ENCODE measurements around the gene MRPS21. TPM values are rescaled to one million over a fixed set of nuclear protein-coding genes. Genes with fewer than 3 reads are reported as not detected.
"Not testable (repeated sequence)": the region's sequence is repeated elsewhere in the genome, so short reads cannot be mapped to it uniquely, and the experiment has no call there.

The MRPS21 gene
- total RNA-seq, 1 donor from 2014 or later = 84.0 TPM

DNA sequence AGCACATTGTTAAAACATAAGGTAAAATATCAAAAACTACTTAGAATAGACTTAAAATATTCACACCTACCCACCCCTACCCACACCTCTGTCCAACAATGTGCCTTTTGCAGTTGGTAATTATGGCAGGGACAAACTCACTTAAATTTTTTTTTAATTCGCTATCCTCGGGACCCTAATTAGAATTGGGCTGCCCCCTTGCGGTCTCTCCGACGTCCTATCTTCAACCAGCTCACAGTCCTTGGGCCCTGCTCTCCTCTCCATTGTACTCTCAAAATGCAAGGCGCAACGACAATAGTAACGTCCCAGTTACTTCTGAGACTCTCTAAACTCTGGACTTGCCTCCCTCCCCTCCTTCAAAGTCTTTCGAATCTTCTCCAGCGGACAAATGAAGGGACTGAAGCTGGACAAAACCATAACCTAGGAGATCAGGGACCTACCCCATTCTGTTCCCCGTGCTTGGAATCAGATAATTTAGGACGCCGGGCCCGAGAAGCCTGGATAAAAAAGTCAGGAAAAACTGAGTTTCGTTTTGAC, 12.4 kb upstream of the MRPS21 start:
- no peak for FAIRE-seq
- DNase-seq (ENCODE audit: low spot score in 2 of 2) = no peak

GRCh38 chr1:150281758-150282557, 11.7 kb upstream of the MRPS21 start, which contains the start of gene CIART:
TSS of gene CIART (plus strand) at chr1:150282554. CDS start at chr1:150283268, 714 bp downstream.
- FAIRE-seq (peak; percentile 10), DNase-seq (ENCODE audit: low spot score in 2 of 2) (peak; percentile 64 to 84)

- FAIRE-seq = no peak
- DNase-seq (ENCODE audit: low spot score in 2 of 2) = no peak
Observed at GRCh38 chr1:150282558-150282958, 11.1 kb upstream of the MRPS21 start.

DNA sequence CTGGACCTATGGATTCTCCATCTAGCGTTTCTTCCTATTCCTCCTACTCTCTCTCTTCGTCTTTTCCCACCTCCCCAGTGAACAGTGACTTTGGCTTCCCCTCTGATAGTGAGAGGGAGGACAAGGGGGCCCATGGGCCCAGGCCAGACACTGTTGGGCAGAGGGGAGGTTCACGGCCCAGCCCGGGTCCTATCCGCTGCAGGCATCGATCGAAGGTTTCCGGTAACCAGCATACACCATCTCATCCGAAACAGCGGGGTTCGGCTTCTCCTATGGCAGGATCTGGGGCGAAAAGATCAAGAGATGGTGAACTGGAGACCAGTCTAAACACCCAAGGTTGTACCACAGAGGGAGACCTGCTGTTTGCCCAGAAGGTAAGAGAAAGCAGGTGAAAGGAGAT, 10.4 kb upstream of the MRPS21 start:
- DNase-seq (ENCODE audit: low spot score in 2 of 2) = no peak
- no peak for FAIRE-seq

DNA sequence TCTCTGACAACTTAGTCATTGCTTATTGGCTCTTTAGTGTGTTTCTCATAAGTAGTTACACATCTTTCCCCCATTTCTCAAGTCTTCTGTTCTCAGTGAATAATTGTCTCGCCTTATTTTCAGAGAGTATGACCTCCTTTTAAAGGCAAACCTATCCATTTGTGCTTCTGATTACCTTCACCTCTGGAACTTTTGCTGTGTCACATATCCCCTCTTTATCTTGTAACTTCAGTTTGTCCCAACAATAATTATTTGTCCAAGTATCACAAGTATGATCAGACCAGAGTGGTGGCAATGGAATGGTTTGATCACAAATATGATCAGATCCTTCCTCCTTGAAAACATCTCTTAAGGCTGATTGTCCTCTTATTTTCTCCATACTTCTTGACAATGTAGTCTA, 5.3 kb upstream of the MRPS21 start:
- FAIRE-seq (no peak), DNase-seq (ENCODE audit: low spot score in 2 of 2) (no peak)

DNA sequence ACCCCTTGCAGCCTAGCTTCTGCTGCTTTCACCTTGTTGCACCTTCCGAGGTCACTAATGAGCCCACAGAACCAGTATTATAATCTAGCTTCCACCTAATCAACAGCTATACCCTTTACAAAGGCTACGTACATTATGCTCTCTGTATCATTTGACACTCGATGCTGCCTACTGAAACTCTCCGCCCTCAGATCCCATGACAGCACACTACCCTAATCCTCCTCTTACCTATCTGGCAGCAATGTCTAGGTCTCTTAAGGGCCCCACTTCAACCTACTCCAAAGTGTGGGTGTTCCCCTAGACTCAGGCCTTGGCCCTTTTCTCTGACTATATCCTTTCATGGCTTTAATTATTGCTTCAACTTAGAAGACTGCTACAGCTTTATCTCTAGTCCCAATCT, 4.8 kb upstream of the MRPS21 start:
- DNase-seq (ENCODE audit: low spot score in 2 of 2) (no peak), FAIRE-seq (no peak)

GRCh38 chr1:150295476-150295875, 1.8 kb downstream of the MRPS21 start:
- no peak for DNase-seq (ENCODE audit: low spot score in 2 of 2)
- no peak for FAIRE-seq

DNA sequence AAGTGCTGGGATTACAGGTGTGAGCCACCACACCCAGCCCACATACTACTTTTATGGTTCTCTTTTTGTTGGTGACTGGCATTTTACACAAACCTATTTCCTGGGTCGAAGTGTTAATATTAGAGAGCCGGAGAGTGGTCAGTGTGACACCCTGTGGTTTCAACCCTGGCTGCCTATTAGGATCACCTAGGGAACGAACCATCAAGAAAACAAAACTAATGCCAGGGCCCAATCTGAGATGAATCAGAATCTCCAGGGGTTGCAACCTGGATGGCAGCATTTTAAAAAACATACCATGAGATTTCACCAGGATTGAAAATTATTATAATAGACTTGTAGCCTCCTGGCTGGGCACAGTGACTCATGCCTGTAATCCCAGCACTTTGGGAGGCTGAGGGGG, 6.1 kb downstream of the MRPS21 start:
- DNase-seq (ENCODE audit: low spot score in 2 of 2) (no peak), FAIRE-seq (no peak)

DNA sequence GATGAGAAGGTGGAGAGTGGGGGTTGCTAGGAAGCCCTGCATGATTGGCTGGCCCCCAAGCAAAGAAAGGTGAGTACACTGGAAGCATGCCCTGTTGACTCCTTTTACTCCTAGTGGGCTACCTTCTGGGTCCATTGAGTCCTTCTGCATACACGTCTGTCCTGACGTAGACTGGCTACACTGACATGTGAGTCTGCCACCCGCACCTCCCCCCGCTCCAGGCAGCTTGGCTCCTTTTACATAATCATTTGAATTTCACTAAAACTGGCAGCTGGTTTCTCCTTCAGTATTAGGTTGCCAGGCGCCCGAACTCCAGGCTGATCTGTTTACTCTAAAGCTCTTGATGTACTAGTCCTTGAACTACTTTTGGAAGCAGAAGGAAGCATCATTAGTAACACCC, 8.7 kb downstream of the MRPS21 start:
- FAIRE-seq (no peak), DNase-seq (ENCODE audit: low spot score in 2 of 2) (peak in 1 of 2 donors; percentile 49)

DNA sequence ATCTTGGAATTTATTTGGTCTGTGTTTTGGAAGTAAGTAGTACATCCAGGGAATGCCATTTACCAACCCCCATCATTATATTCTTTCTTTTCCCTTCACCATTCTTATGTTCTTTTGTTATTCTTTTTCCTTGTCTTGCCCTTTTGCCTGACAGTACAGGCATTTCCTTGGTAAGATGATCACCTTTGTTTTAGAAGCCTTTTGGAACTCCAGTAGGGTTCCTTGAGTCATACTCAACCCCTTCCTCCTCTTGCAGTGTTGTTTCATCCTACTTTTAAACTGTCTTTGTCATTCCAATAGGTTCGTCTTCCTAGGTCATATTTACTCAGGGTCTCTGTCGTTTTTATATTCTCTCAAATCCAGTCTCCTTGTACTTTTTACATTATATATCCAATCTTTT, 9.2 kb downstream of the MRPS21 start:
- FAIRE-seq (no peak), DNase-seq (ENCODE audit: low spot score in 2 of 2) (no peak)

GRCh38 chr1:150308585-150308984, 14.9 kb downstream of the MRPS21 start:
- not testable (repeated sequence) for FAIRE-seq; DNase-seq (ENCODE audit: low spot score in 2 of 2)

DNA sequence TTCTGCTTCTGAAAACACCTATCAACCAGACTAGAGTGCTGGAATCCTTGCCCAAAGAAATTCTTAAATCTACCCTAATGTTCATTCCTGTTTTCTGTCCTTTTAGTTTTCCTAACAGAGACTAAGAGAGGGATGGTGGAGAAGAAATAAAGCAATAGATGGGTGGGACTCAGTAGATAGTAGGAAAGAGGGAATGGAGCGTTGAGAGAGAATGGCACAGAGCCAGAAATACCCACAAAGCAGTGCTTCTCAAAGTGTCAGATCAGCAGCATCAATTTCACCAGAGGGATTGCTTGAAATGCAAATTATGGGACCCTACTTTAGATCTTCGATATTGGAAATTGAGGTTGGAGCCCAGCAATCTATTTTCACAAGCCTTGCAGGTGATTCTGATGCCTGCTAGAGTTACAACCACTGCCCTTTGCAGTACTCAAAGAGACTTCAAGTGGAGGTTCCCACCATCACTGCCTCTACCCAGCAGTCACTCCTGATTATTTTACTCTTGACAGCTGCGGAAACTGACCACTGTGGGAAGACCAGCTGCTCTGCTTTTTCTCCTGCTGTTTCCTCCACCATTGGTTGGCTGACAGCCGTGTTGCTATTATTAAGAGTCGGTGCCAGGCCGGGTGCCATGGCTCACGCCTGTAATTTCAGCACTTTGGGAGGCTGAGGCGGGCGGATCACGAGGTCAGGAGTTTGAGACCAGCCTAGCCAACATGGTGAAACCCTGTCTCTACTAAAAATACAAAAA, 16.3 kb downstream of the MRPS21 start:
- DNase-seq (ENCODE audit: low spot score in 2 of 2) (no peak), FAIRE-seq (no peak)

DNA sequence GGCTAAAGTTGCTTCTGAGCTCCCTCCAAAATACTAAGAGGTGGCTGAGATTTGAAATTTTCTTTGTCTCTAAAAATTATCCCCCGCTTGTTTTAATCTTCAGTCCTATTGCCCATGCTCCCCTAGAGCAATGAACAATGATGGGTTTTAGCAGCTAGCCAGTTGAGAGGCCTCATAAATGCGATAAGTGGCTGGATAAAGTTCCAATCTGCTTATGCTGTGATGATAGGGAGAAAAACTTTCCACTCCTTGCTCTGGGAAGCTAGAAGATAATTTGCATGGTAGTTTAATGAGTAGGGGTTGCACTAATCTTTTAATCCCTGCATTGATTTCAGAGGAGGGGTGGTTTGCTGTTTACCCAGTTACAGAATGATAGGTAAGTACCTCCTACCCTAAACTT, 18.1 kb downstream of the MRPS21 start:
- DNase-seq (ENCODE audit: low spot score in 2 of 2) (no peak), FAIRE-seq (no peak)

GRCh38 chr1:150314691-150315090, 21.0 kb downstream of the MRPS21 start:
- not testable (repeated sequence) for DNase-seq (ENCODE audit: low spot score in 2 of 2); FAIRE-seq

DNA sequence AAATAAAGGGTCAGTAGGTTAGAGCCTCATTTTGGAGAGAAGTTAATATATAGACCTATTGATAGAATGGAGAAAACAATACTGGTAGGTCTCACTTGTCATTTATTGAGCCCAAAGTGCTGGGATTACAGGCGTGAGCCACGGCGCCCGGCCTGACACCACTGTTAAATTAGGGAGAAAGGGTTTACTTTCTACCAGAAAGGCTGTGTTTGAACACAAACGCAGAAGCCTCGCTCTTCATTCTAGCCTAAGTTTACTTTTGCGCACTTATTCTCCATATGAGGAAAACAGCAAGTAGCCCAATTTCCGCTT, 27.0 kb downstream of the MRPS21 start:
- DNase-seq (ENCODE audit: low spot score in 2 of 2) (no peak), FAIRE-seq (no peak)

GRCh38 chr1:150321826-150322166, 28.1 kb downstream of the MRPS21 start:
- FAIRE-seq = no peak

DNA sequence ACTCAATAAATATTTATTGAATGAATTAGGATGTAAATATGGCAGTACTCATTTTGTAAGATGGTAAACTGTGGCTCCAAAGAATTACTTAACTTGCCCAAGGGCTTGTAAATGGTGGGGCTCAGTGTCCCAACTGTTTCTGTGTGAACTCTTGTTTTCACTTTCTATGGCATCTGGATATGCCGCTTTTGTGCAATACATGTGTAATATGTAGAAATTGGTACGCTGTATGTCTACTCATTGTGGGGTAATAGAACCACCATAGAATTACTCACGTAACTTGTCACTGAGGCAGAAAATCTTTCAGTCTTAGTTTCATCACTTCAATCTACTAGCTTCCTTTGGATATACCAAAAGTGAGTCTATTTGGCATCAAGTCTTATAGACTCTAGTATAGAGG, 28.6 kb downstream of the MRPS21 start:
- FAIRE-seq (no peak), DNase-seq (ENCODE audit: low spot score in 2 of 2) (no peak)

More at GRCh38 chr1:150321826-150322166, 28.1 kb downstream of the MRPS21 start:
- DNase-seq (ENCODE audit: low spot score in 2 of 2) = no peak

- no peak for FAIRE-seq
- no peak for DNase-seq (ENCODE audit: low spot score in 2 of 2)
Observed at GRCh38 chr1:150332651-150333290, 39.1 kb downstream of the MRPS21 start.

DNA sequence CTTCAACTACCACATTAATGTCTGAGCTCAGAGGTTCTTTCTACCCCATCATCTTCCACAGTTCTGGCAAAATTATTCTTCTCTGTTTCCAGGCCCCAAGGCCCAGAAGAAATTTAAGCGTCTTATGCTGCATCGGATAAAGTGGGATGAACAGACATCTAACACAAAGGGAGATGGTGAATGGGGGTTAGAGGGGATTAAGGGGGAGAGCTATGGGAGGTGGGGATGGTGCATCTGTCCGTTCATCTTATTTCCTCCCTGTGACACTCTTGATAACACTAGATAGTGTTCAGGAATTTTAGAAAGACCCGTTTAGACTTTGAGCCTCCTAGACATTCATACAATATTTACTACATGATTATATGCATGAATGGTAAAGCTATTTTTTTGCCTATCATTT, 52.7 kb downstream of the MRPS21 start:
- no peak for DNase-seq (ENCODE audit: low spot score in 2 of 2)
- no peak for FAIRE-seq

GRCh38 chr1:150352866-150353265, 59.2 kb downstream of the MRPS21 start:
- no peak for DNase-seq (ENCODE audit: low spot score in 2 of 2)
- FAIRE-seq = no peak

All from frontal cortex (tissue), 4 donors.